ENCODE measurements around the gene SPATA24. TPM values are rescaled to one million over a fixed set of nuclear protein-coding genes. Genes with fewer than 3 reads are reported as not detected.

SPATA24 gene
- polyA plus RNA-seq, 10 donors: 7.4 to 10.8 (median 10.3) TPM

- DNase-seq: no peak
These were observed 19.3 kb downstream of the SPATA24 start for GRCh38 chr5:139384591-139385051.

- DNase-seq: no peak
These were observed 19.8 kb downstream of the SPATA24 start for GRCh38 chr5:139383993-139384590.

GRCh38 chr5:139383275-139383992 is 20.5 kb downstream of the SPATA24 start, which contains the start of gene SLC23A1:
SLC23A1 (minus strand) TSS chr5:139383297; CDS start chr5:139383253, 44 bp downstream.
- no peak for DNase-seq

GRCh38 chr5:139382807-139383206 is 21.1 kb downstream of the SPATA24 start:
- DNase-seq: no peak

- DNase-seq: no peak
These were observed 21.8 kb downstream of the SPATA24 start for GRCh38 chr5:139381837-139382761.

GRCh38 chr5:139379626-139380449 is 24.1 kb downstream of the SPATA24 start:
- no peak for DNase-seq

GRCh38 chr5:139378941-139379361 is 24.9 kb downstream of the SPATA24 start:
- DNase-seq: no peak

- DNase-seq: no peak
These were observed 25.6 kb downstream of the SPATA24 start for GRCh38 chr5:139378101-139378825.

- DNase-seq: no peak
These were observed 26.7 kb downstream of the SPATA24 start for GRCh38 chr5:139377226-139377625.

GRCh38 chr5:139376364-139376763 is 27.5 kb downstream of the SPATA24 start:
- DNase-seq: no peak

- DNase-seq: no peak
These were observed 29.0 kb downstream of the SPATA24 start for GRCh38 chr5:139374909-139375308.

GRCh38 chr5:139371482-139372435 is 32.1 kb downstream of the SPATA24 start:
- DNase-seq: no peak

- DNase-seq: no peak
These were observed 34.7 kb downstream of the SPATA24 start for GRCh38 chr5:139369181-139369580.

- DNase-seq: no peak
These were observed 35.3 kb downstream of the SPATA24 start for GRCh38 chr5:139368613-139369012.

- DNase-seq: no peak
These were observed 39.4 kb downstream of the SPATA24 start for GRCh38 chr5:139364466-139364865.

GRCh38 chr5:139363937-139364336 is 40.0 kb downstream of the SPATA24 start:
- DNase-seq: no peak

- DNase-seq: no peak
These were observed 42.0 kb downstream of the SPATA24 start for GRCh38 chr5:139361835-139362429.

GRCh38 chr5:139360384-139360783 is 43.5 kb downstream of the SPATA24 start:
- DNase-seq: no peak

- DNase-seq: no peak
These were observed 45.8 kb downstream of the SPATA24 start for GRCh38 chr5:139358064-139358463.
